Esophagus muscularis mucosa (tissue), 4 donors: ENCODE data around the gene TLE2. TPM values are rescaled to one million over a fixed set of nuclear protein-coding genes. Genes with fewer than 3 reads are reported as not detected.

Experiments
- DNase-seq: peaks from one replicate; pipeline ENCODE4 v3.0.0-alpha.2; 2017; ENCODE audit errors: extremely low spot score
- H3K27ac ChIP-seq, 4 donors: fragments of 200-600 bp; sonication (generic); replicated peaks in 1 of 4; 1 replicate in 3 of 4; 2 replicates in 1 of 4; pipeline ENCODE4 v1.5.1; 2016 to 2019; ENCODE audit warnings: mild to moderate bottlenecking in 1 of 4
- H3K27me3 ChIP-seq, 4 donors: fragments of 200-600 bp; sonication (generic); one replicate each; pipeline versions ENCODE4 v1.5.1 to v1.6.0; 2016 to 2019
- H3K36me3 ChIP-seq, 4 donors: fragments of 200-600 bp; sonication (generic); one replicate each; pipeline ENCODE4 v1.5.1; 2016 to 2019
- H3K4me1 ChIP-seq, 4 donors: fragments of 200-600 bp; sonication (generic); one replicate each; pipeline ENCODE4 v1.5.1; 2016 to 2019
- H3K4me3 ChIP-seq, 4 donors: fragments of 200-600 bp; sonication (generic); 1 replicate in 2 of 4; 2 replicates in 2 of 4; pipeline ENCODE4 v1.5.1; 2016 to 2019; ENCODE audit warnings: mild to moderate bottlenecking in 4 of 4, moderate library complexity in 1 of 4
- H3K9me3 ChIP-seq, 4 donors: fragments of 200-600 bp; sonication (generic); 1 replicate in 3 of 4; 2 replicates in 1 of 4; pipeline ENCODE4 v1.5.1; 2016 to 2019
- CTCF ChIP-seq, 3 experiments: fragments of 200-600 bp in 2 of 3; fragments of 450-650 bp in 1 of 3; sonication (generic) in 2 of 3; IDR thresholded peaks; one replicate each; pipeline ENCODE4 v1.5.1; 2017 to 2019; ENCODE audit warnings: antibody characterized with exemption in 3 of 3, mild to moderate bottlenecking in 2 of 3, moderate library complexity in 1 of 3
- EP300 ChIP-seq: sonication (generic); formaldehyde crosslinking; IDR thresholded peaks from one replicate; pipeline ENCODE4 v1.6.1; 2017; ENCODE audit warnings: antibody characterized with exemption
- POLR2A ChIP-seq: fragments of 450-650 bp; IDR thresholded peaks from one replicate; pipeline ENCODE4 v1.6.1; 2017; ENCODE audit warnings: antibody characterized with exemption, moderate library complexity, mild to moderate bottlenecking, low read depth
- POLR2AphosphoS5 ChIP-seq, 2 donors: sonication (generic); formaldehyde crosslinking; IDR thresholded peaks; one replicate each; pipeline ENCODE4 v1.6.1; 2017; ENCODE audit warnings: antibody characterized with exemption in 2 of 2
- WGBS: methylation state at CpG from one replicate; pipeline ENCODE4 v1.1.5; 2018; 5-methylcytosine and 5-hydroxymethylcytosine counted together
- intact Hi-C: fragments of 100-400 bp; cut with DNase I; formaldehyde crosslinking; loops from one replicate; pipeline ENCODE4 v1.15.1; 2023
- total RNA-seq, 4 donors: library from RNA; depleted of rRNA; stranded (reverse); fragments of >200 nt; gene quantifications; one replicate each; pipeline versions ENCODE4 v1.1.0 to v1.2.1, GENCODE V29; 2016

TLE2 gene
- total RNA-seq, 4 donors from 2014 or later: 34.0 to 51.2 (median 44.1) TPM

- intact Hi-C loops: no loop called here
- Histone ChIP-seq H3K9me3 (no peaks in the 10 kb centered on the region), H3K4me3 (no peak overlapping the region), H3K4me1 (no peaks in the 10 kb centered on the region), H3K27me3 (no peaks in the 10 kb centered on the region), H3K36me3 (peaks cover 0 to 38% (median 25%) of the 10 kb centered on the region in 4 donors), H3K27ac (no peak overlapping the region)
- WGBS: 86% methylated on average over 18 of the region's 18 CpGs
- TF ChIP-seq POLR2AphosphoS5 (IDR thresholded peaks at IDR 0.05): no peak
- no peak for TF ChIP-seq POLR2A
- TF ChIP-seq CTCF (IDR thresholded peaks at IDR 0.05): no peak
- TF ChIP-seq EP300: no peak
- DNase-seq: no peak
These were observed 8.6 kb downstream of the TLE2 start for GRCh38 chr19:3020321-3020960.

- H3K27ac ChIP-seq: no peak overlapping the region
- 91% methylated on average over 26 of the region's 28 CpGs for WGBS
- TF ChIP-seq POLR2AphosphoS5 (IDR thresholded peaks at IDR 0.05) (no peak), CTCF (IDR thresholded peaks at IDR 0.05) (no peak), POLR2A (no peak), EP300 (no peak)
- no peak overlapping the region for H3K4me3 ChIP-seq
- H3K27me3 ChIP-seq: no peaks in the 10 kb centered on the region
- H3K4me1 ChIP-seq: no peaks in the 10 kb centered on the region
- H3K9me3 ChIP-seq: no peaks in the 10 kb centered on the region
- H3K36me3 ChIP-seq: peaks cover under 1 to 45% (median 30%) of the 10 kb centered on the region in 4 donors
- intact Hi-C loops: no loop called here
- no peak for DNase-seq
These were observed 9.7 kb downstream of the TLE2 start for GRCh38 chr19:3019211-3019854.

GRCh38 chr19:3017923-3018322 lies 11.2 kb downstream of the TLE2 start:
- Histone ChIP-seq H3K9me3 (no peaks in the 10 kb centered on the region), H3K4me3 (no peak overlapping the region), H3K27ac (no peak overlapping the region), H3K4me1 (no peaks in the 10 kb centered on the region), H3K27me3 (no peaks in the 10 kb centered on the region), H3K36me3 (peaks cover 4 to 59% (median 43%) of the 10 kb centered on the region in 4 donors)
- WGBS: 93% methylated on average over 7 of the region's 7 CpGs
- intact Hi-C loops: no loop called here
- no peak for TF ChIP-seq POLR2AphosphoS5 (IDR thresholded peaks at IDR 0.05)
- no peak for TF ChIP-seq CTCF (IDR thresholded peaks at IDR 0.05)
- no peak for TF ChIP-seq EP300
- no peak for TF ChIP-seq POLR2A
- no peak for DNase-seq

GRCh38 chr19:3015126-3016057 lies 13.7 kb downstream of the TLE2 start:
- Histone ChIP-seq H3K36me3 (peaks cover 10 to 82% (median 62%) of the 10 kb centered on the region in 4 donors), H3K4me3 (no peak overlapping the region), H3K9me3 (no peaks in the 10 kb centered on the region), H3K4me1 (no peaks in the 10 kb centered on the region), H3K27me3 (no peaks in the 10 kb centered on the region), H3K27ac (no peak overlapping the region)
- TF ChIP-seq EP300: no peak
- TF ChIP-seq POLR2A: no peak
- TF ChIP-seq CTCF (IDR thresholded peaks at IDR 0.05): no peak
- TF ChIP-seq POLR2AphosphoS5 (IDR thresholded peaks at IDR 0.05): no peak
- DNase-seq: no peak
- 85% methylated on average over 22 of the region's 22 CpGs for WGBS
- intact Hi-C loops: no loop called here
